Esophagus squamous epithelium (tissue), 5 donors: Measurements from ENCODE around the gene NKAPL. TPM values are rescaled to one million over a fixed set of nuclear protein-coding genes. Genes with fewer than 3 reads are reported as not detected.

Experiments
- DNase-seq: peaks from one replicate; lab custom pipeline; 2025; lab: John Stamatoyannopoulos, UW
- H3K27ac ChIP-seq, 4 donors: fragments of 200-600 bp; sonication (generic); one replicate each; pipeline ENCODE4 v1.5.1; 2016 to 2019; ENCODE audit warnings: mild to moderate bottlenecking in 1 of 4
- H3K27me3 ChIP-seq, 4 donors: fragments of 200-600 bp; sonication (generic); 1 replicate in 3 of 4; 2 replicates in 1 of 4; pipeline versions ENCODE4 v1.5.1 to v1.6.0; 2017 to 2021; ENCODE audit warnings: antibody characterized with exemption in 1 of 4
- H3K36me3 ChIP-seq, 3 donors: fragments of 200-600 bp; sonication (generic); one replicate each; pipeline ENCODE4 v1.5.1; 2016 to 2019
- H3K4me1 ChIP-seq, 3 donors: fragments of 200-600 bp; sonication (generic); one replicate each; pipeline ENCODE4 v1.5.1; 2017 to 2019
- H3K4me3 ChIP-seq, 4 donors: fragments of 200-600 bp; sonication (generic); 1 replicate in 3 of 4; 2 replicates in 1 of 4; pipeline ENCODE4 v1.5.1; 2016 to 2019; ENCODE audit warnings: mild to moderate bottlenecking in 2 of 4, moderate library complexity in 1 of 4
- H3K9me3 ChIP-seq, 3 donors: fragments of 200-600 bp; sonication (generic); one replicate each; pipeline ENCODE4 v1.5.1; 2016 to 2019
- CTCF ChIP-seq, 6 experiments: fragments of 450-650 bp in 4 of 6; fragments of 200-600 bp in 2 of 6; sonication (generic) in 2 of 6; IDR thresholded peaks; one replicate each; pipeline ENCODE4 v1.5.1; 2016 to 2019; ENCODE audit warnings: antibody characterized with exemption in 6 of 6, mild to moderate bottlenecking in 4 of 6, moderate library complexity in 4 of 6
- POLR2A ChIP-seq, 4 donors: fragments of 450-650 bp; IDR thresholded peaks; one replicate each; pipeline ENCODE4 v1.6.1; 2017; ENCODE audit warnings: antibody characterized with exemption in 4 of 4, mild to moderate bottlenecking in 4 of 4, moderate library complexity in 3 of 4
- WGBS, 2 donors: methylation state at CpG; one replicate each; pipeline ENCODE4 v1.1.5; 2018; 5-methylcytosine and 5-hydroxymethylcytosine counted together
- intact Hi-C: fragments of 100-400 bp; cut with DNase I; formaldehyde crosslinking; loops from one replicate; pipeline ENCODE4 v1.15.0; 2022
- total RNA-seq, 4 donors: library from RNA; depleted of rRNA; stranded (reverse); fragments of >200 nt; gene quantifications; one replicate each; pipeline ENCODE4 v1.1.0, GENCODE V29; 2016
- donor health status: DM: yes; HTN: yes; CAD: no.

The NKAPL gene
- total RNA-seq, 4 donors from 2014 or later: 0.22 to 1.5 (median 0.70) TPM; not detected in 1

DNA sequence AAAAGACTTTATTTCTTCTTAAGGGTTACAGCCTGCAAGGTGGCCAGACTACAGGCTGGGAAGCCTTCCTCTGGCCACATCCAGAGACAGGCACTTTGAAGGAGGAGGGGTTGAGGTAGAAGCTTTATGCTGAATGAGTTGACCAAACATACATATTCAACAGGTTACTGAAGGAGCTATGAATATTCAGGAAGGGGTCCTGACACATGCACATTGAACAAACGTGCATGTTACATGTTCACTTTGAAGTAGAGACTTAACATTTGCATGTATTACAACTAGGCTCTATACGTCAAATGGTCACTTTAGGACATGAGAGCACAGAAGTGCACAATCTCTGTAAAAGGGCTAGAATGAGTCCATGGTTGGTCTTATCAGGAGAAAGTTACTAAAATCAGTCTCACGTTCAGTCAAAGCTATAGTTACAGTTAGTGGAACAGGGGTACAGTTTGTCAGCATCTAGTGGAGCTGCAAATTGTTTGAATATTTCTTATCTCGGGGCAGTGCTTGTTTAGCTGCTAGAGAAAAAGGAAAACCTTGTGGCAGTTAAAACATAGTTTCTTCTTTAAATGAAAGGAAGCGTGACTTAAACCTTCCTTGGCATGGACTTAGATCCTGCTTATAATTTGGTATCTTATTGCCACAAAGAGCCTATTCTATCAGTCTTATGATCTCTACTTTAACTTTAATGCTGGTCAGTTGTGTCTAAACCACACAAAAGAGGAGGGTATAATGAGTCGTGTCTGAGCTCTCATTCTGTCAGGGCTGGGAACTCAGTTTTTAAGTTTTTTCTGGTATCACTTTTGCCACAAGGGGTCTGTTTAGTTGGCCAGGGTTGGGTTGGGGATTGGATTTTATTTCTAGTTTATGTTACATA lies 38.6 kb upstream of the NKAPL start:
- WGBS, 2 donors: 34 to 38% methylated on average over 6 of the region's 6 CpGs
- intact Hi-C loops: no loop called here

DNA sequence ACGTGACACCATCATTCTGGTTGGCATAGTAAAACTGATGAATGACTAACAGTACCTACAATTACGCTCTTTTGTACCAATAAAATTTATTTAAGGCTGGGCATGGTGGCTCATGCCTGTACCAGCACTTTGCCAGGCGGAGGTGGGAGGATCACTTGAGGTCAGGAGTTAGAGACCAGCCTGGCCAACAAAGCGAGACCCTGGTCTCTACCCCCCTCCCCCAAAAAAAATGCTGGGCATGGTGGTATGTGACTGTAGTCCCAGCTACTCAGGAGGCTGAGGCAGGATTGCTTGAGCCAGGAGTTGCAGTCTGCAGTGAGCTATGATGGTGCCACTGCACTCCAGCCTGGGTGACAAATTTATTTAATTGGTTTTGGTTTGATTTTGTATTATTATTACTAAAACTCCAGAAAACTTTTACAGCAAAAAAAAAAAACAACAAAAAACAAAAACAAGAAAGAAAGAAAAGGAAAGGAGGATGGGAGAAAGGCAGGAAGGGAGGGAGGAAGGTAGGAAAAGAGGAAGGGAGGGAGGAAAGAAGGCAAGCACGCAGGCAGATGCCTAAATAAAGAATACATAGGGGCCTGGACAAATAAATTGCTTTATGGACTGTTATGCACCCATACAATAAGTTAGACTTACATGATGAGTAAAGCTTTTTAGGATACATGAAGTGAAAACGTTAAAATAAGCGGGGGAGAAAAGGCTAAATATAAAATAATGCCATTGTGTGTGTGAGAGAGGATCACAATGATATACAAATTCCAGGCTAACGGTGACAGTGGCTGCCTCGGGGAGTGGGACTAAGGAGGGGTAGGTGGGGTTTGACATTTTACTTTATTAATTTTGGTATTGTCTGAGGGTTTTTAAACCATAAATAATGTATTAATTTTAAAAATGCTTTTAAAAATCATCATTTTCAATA lies 34.7 kb upstream of the NKAPL start:
- 43 to 55% methylated on average over 9 of the region's 9 CpGs for WGBS, 2 donors
- Histone ChIP-seq H3K27ac (peak overlapping the region; percentile 71 to 85 (median 78)), H3K27me3 (peaks cover 0 to 40% (median 2%) of the 10 kb centered on the region in 4 donors), H3K4me1 (peaks cover 0 to 30% (median 11%) of the 10 kb centered on the region in 3 donors), H3K9me3 (no peaks in the 10 kb centered on the region), H3K4me3 (peak overlapping the region; percentile 70 to 85 (median 75)), H3K36me3 (peaks cover 0 to 26% (median 0%) of the 10 kb centered on the region in 3 donors)
- DNase-seq: no peak
- intact Hi-C loops: no loop called here
- TF ChIP-seq CTCF (IDR thresholded peaks at IDR 0.05): no peak
- TF ChIP-seq POLR2A (IDR thresholded peaks at IDR 0.05): no peak

More for the DNA sequence above, 38.6 kb upstream of the NKAPL start:
- no peak for DNase-seq
- H3K4me1 ChIP-seq: peaks cover 0 to 26% (median 10%) of the 10 kb centered on the region in 3 donors
- no peaks in the 10 kb centered on the region for H3K36me3 ChIP-seq
- peaks cover 0 to 53% (median 2%) of the 10 kb centered on the region in 4 donors for H3K27me3 ChIP-seq
- TF ChIP-seq POLR2A (IDR thresholded peaks at IDR 0.05) (no peak), CTCF (IDR thresholded peaks at IDR 0.05) (no peak)
- no peak overlapping the region for H3K27ac ChIP-seq
- no peaks in the 10 kb centered on the region for H3K9me3 ChIP-seq
- no peak overlapping the region for H3K4me3 ChIP-seq

GRCh38 chr6:28225056-28225834 lies 33.9 kb upstream of the NKAPL start, which contains the start of gene ZSCAN9:
ZSCAN9 (plus strand) TSS chr6:28225275; CDS start chr6:28227085, 1,810 bp downstream.
- no peak for DNase-seq
- no peak for TF ChIP-seq CTCF (IDR thresholded peaks at IDR 0.05)
- TF ChIP-seq POLR2A (IDR thresholded peaks at IDR 0.05): no peak
- H3K9me3 ChIP-seq: no peaks in the 10 kb centered on the region
- peak within 1 kb of the TSS; percentile 70 to 85 (median 75) for H3K4me3 ChIP-seq
- 0% methylated on average over 29 to 39 of the region's 45 CpGs for WGBS, 2 donors
- intact Hi-C loops: no loop called here
- H3K36me3 ChIP-seq: peaks cover 0 to 34% (median 0%) of the 10 kb centered on the region in 3 donors
- peak within 1 kb of the TSS; percentile 71 to 85 (median 78) for H3K27ac ChIP-seq
- peaks cover 0 to 29% (median 11%) of the 10 kb centered on the region in 3 donors for H3K4me1 ChIP-seq
- peaks cover 0 to 33% (median under 1%) of the 10 kb centered on the region in 4 donors for H3K27me3 ChIP-seq

GRCh38 chr6:28226460-28226859 lies 32.6 kb upstream of the NKAPL start:
- DNase-seq: no peak
- 83 to 89% methylated on average over 2 of the region's 2 CpGs for WGBS, 2 donors
- H3K4me1 ChIP-seq: peaks cover 0 to 29% (median 11%) of the 10 kb centered on the region in 3 donors
- intact Hi-C loops: no loop called here
- TF ChIP-seq POLR2A (IDR thresholded peaks at IDR 0.05) (no peak), CTCF (IDR thresholded peaks at IDR 0.05) (no peak)
- H3K9me3 ChIP-seq: no peaks in the 10 kb centered on the region
- H3K4me3 ChIP-seq: no peak overlapping the region
- H3K36me3 ChIP-seq: peaks cover 0 to 47% (median 5%) of the 10 kb centered on the region in 3 donors
- no peak overlapping the region for H3K27ac ChIP-seq
- peaks cover 0 to 21% (median 0%) of the 10 kb centered on the region in 4 donors for H3K27me3 ChIP-seq
